GM06990 (cell line): ENCODE data around the gene KCTD12.
"Not testable (repeated sequence)": the region's sequence is repeated elsewhere in the genome, so short reads cannot be mapped to it uniquely, and the experiment has no call there.

Source experiments
- DNase-seq: peaks from one replicate; pipeline ENCODE4 v3.0.0-alpha.2; 2011; ENCODE audit not compliant: insufficient read length; ENCODE audit errors: extremely low read depth
- H3K27me3 ChIP-seq: replicated peaks from 2 replicates; pipeline ENCODE4 v1.6.0; 2011; ENCODE audit warnings: low read length; ENCODE audit not compliant: control insufficient read depth, insufficient read depth
- H3K36me3 ChIP-seq: 2 replicates; pipeline ENCODE4 v1.5.1; 2011; ENCODE audit warnings: low read length; ENCODE audit not compliant: control insufficient read depth, insufficient read depth
- H3K4me3 ChIP-seq: replicated peaks from 2 replicates; pipeline ENCODE4 v1.5.1; 2011; ENCODE audit warnings: low read depth, mild to moderate bottlenecking, control low read depth, low read length
- TF ChIP-seq, protein P1 (sequence below): IDR thresholded peaks from 2 replicates; pipeline ENCODE4 v1.5.1; 2011; ENCODE audit warnings: low read length, control low read depth, mild to moderate bottlenecking, inconsistent platforms; ENCODE audit not compliant: insufficient read depth, poor library complexity, severe bottlenecking

Gene KCTD12

GRCh38 chr13:76928456-76928855, 42.3 kb upstream of the KCTD12 start:
- Histone ChIP-seq H3K27me3 (no peaks in the 10 kb centered on the region), H3K4me3 (no peak overlapping the region), H3K36me3 (no peaks in the 10 kb centered on the region)
- TF ChIP-seq, protein P1, sequence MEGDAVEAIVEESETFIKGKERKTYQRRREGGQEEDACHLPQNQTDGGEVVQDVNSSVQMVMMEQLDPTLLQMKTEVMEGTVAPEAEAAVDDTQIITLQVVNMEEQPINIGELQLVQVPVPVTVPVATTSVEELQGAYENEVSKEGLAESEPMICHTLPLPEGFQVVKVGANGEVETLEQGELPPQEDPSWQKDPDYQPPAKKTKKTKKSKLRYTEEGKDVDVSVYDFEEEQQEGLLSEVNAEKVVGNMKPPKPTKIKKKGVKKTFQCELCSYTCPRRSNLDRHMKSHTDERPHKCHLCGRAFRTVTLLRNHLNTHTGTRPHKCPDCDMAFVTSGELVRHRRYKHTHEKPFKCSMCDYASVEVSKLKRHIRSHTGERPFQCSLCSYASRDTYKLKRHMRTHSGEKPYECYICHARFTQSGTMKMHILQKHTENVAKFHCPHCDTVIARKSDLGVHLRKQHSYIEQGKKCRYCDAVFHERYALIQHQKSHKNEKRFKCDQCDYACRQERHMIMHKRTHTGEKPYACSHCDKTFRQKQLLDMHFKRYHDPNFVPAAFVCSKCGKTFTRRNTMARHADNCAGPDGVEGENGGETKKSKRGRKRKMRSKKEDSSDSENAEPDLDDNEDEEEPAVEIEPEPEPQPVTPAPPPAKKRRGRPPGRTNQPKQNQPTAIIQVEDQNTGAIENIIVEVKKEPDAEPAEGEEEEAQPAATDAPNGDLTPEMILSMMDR = no peak
- DNase-seq = no peak

- Histone ChIP-seq H3K27me3 (no peaks in the 10 kb centered on the region), H3K4me3 (no peak overlapping the region), H3K36me3 (no peaks in the 10 kb centered on the region)
- TF ChIP-seq, protein P1 = no peak
- no peak for DNase-seq
Observed at GRCh38 chr13:76927955-76928354, 41.8 kb upstream of the KCTD12 start.

DNA sequence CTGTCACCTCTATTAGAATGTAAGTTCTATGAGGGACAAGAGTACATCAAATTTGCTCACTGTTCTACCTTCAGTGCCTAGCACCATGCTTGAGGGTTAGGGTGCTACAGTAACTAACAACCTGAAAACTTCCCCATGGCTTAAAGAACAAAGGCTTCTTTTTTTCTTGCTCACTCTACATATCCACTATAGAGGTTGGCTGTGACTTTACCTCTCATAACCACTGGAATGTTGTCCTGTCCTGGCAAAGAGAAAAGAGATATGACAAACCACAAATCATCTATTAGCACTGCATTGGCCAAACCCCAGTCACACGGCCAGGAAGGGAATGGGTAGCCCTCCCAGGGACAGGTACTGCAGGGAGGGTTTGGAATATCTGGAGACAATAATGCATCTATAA, 38.9 kb upstream of the KCTD12 start:
- Histone ChIP-seq H3K4me3 (no peak overlapping the region), H3K27me3 (no peaks in the 10 kb centered on the region), H3K36me3 (no peaks in the 10 kb centered on the region)
- DNase-seq = no peak
- TF ChIP-seq, protein P1 = no peak

DNA sequence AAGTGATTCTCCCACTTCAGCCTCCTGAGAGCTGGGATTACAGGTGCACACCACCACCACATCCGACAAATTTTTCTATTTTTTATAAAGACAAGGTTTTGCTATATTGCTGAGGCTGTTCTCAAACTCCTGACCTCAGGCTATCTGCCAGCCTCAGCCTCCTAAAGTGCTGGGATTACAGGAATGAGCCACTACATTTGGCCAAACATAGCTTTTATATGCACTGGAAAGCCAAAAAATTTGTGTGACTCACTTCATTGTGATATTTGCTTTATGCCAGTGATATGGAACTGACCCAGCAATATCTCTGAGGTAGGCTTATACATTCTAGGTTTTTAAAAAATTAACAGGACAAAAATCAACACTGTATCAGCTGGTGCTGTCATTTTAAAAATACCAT, 35.3 kb upstream of the KCTD12 start:
- no peaks in the 10 kb centered on the region for H3K36me3 ChIP-seq
- no peaks in the 10 kb centered on the region for H3K27me3 ChIP-seq
- no peak overlapping the region for H3K4me3 ChIP-seq
- TF ChIP-seq, protein P1 = no peak
- DNase-seq = no peak

DNA sequence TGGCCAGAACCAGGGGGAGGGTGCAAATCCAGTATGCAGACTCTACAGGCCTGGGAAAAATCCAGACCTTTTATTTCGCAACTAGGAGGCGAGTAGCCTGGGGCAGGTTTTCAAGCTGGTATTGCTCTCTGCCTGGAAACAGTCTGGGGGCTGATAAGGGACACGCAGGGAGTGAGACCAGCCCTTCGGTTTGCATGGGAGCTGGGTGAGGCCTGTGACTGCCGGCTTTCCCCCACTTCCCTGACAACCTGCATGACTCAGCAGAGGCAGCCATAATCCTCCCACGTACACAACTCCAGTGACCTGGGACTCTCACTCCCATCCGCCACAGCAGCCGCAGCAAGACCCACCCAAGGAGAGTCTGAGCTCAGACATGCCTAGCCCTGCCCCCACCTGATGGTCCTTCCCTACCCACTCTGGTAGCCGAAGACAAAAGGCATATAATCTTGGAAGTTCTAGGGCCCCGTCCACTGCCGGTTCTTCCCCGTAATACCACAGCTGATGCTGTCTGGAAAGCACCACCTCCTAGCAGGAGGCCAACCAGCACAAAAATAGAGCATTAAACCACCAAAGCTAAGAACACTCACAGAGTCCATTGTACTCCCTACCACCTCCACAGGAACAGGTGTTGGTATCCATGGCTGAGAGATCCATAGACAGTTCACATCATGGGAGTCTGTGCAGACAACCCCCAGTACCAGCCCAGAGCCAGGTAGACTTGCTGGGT, 31.7 kb upstream of the KCTD12 start:
- not testable (repeated sequence) for H3K27me3 ChIP-seq, DNase-seq, H3K36me3 ChIP-seq, H3K4me3 ChIP-seq

DNA sequence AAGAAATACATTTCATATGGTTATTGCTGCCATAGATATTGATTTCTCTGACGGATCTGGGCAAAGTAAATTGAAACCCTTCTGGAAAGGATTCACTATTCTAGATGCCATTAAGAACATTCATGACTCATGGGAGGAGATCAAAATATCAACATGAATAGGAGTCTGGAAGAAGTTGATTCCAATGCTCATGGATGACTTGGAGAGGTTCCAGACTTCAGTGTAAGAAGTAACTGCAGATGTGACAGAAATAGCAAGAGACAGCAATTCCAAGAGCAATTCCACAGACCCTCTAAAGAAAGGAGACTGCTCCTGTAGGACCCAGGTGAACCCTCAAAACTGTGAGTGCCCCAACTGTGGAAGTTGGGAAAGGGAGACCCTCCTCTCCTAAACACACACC, 30.9 kb upstream of the KCTD12 start:
- no peaks in the 10 kb centered on the region for H3K36me3 ChIP-seq
- H3K4me3 ChIP-seq = no peak overlapping the region
- no peak for DNase-seq
- H3K27me3 ChIP-seq = no peaks in the 10 kb centered on the region
- TF ChIP-seq, protein P1 = no peak
